ENCODE results near the gene CD276. TPM values are rescaled to one million over a fixed set of nuclear protein-coding genes. Genes with fewer than 3 reads are reported as not detected.
"Not testable (repeated sequence)": the region's sequence is repeated elsewhere in the genome, so short reads cannot be mapped to it uniquely, and the experiment has no call there.

Gene CD276
- total RNA-seq, 2 experiments from 2014 or later: not detected

GRCh38 chr15:73724212-73724611 is 40.0 kb downstream of the CD276 start:
- no peaks in the 10 kb centered on the region for H3K9me3 ChIP-seq (ENCODE audit: low read length)
- H3K36me3 ChIP-seq (ENCODE audit: insufficient read depth, low read length): no peaks in the 10 kb centered on the region
- ChIA-PET POLR2A (no interaction called here), CTCF (ENCODE audit: unreplicated experiment) (no interaction called here)
- H3K4me2 ChIP-seq (ENCODE audit: low read length): no peak overlapping the region
- no peaks in the 10 kb centered on the region for H3K9me2 ChIP-seq (ENCODE audit: insufficient read depth, low read length)
- no peak overlapping the region for H2AFZ ChIP-seq (ENCODE audit: low read length)
- DNase-seq (ENCODE audit: low spot score): no peak
- no peaks in the 10 kb centered on the region for H4K20me1 ChIP-seq (ENCODE audit: insufficient read depth, low read length)
- no peak overlapping the region for H3K27ac ChIP-seq (ENCODE audit: low read depth, low read length, poor library complexity, severe bottlenecking)
- no peaks in the 10 kb centered on the region for H3K79me2 ChIP-seq (ENCODE audit: insufficient read depth, low read depth, low read length)
- no peak overlapping the region for H3K4me3 ChIP-seq (ENCODE audit: low read depth, low read length, poor library complexity, severe bottlenecking)
- intact Hi-C loops (cut with micrococcal nuclease; ENCODE audit: unreplicated experiment): no loop called here
- no TSS peak for BruUV-seq (replicated peaks)
- no peak for TF ChIP-seq EZH2phosphoT487 (IDR thresholded peaks at IDR 0.05; ENCODE audit: borderline replicate concordance, low read depth, low read length)
- no peak for TF ChIP-seq CTCF (conservative IDR thresholded peaks at IDR 0.05; ENCODE audit: low read length)
- H3K4me1 ChIP-seq (ENCODE audit: insufficient read depth, low read length, poor library complexity, severe bottlenecking): no peaks in the 10 kb centered on the region

- CTCF ChIA-PET (ENCODE audit: unreplicated experiment): no interaction called here
- intact Hi-C loops (cut with micrococcal nuclease; ENCODE audit: unreplicated experiment): no loop called here
Measured at GRCh38 chr15:73727330-73727976, 43.3 kb downstream of the CD276 start.

GRCh38 chr15:73732051-73732450 is 47.9 kb downstream of the CD276 start:
- DNase-seq (ENCODE audit: low spot score); BruUV-seq (replicated peaks); H2AFZ ChIP-seq (ENCODE audit: low read length); H3K9me2 ChIP-seq (ENCODE audit: insufficient read depth, low read length); H3K4me2 ChIP-seq (ENCODE audit: low read length); H3K27ac ChIP-seq (ENCODE audit: low read depth, low read length, poor library complexity, severe bottlenecking); H3K36me3 ChIP-seq (ENCODE audit: insufficient read depth, low read length); H3K4me1 ChIP-seq (ENCODE audit: insufficient read depth, low read length, poor library complexity, severe bottlenecking); H4K20me1 ChIP-seq (ENCODE audit: insufficient read depth, low read length); H3K9me3 ChIP-seq (ENCODE audit: low read length); H3K4me3 ChIP-seq (ENCODE audit: low read depth, low read length, poor library complexity, severe bottlenecking); intact Hi-C loops (cut with micrococcal nuclease; ENCODE audit: unreplicated experiment); H3K79me2 ChIP-seq (ENCODE audit: insufficient read depth, low read depth, low read length); POLR2A ChIA-PET; CTCF ChIA-PET (ENCODE audit: unreplicated experiment): not testable (repeated sequence)

More at GRCh38 chr15:73727330-73727976, 43.3 kb downstream of the CD276 start:
- DNase-seq (ENCODE audit: low spot score): no peak
- POLR2A ChIA-PET: interaction anchor here (0.6 kb wide), 1 partner anchor 238 kb away, joined by 5 read pairs; no protein-coding TSS in a partner anchor
- BruUV-seq (replicated peaks): no TSS peak
- H3K36me3 ChIP-seq (ENCODE audit: insufficient read depth, low read length): no peaks in the 10 kb centered on the region
- H3K9me2 ChIP-seq (ENCODE audit: insufficient read depth, low read length): no peaks in the 10 kb centered on the region
- H3K9me3 ChIP-seq (ENCODE audit: low read length): no peaks in the 10 kb centered on the region
- no peaks in the 10 kb centered on the region for H3K79me2 ChIP-seq (ENCODE audit: insufficient read depth, low read depth, low read length)
- H4K20me1 ChIP-seq (ENCODE audit: insufficient read depth, low read length): no peaks in the 10 kb centered on the region
- no peak for TF ChIP-seq CTCF (conservative IDR thresholded peaks at IDR 0.05; ENCODE audit: low read length)
- TF ChIP-seq EZH2phosphoT487 (IDR thresholded peaks at IDR 0.05; ENCODE audit: borderline replicate concordance, low read depth, low read length): no peak
- no peak overlapping the region for H3K27ac ChIP-seq (ENCODE audit: low read depth, low read length, poor library complexity, severe bottlenecking)
- no peak overlapping the region for H3K4me2 ChIP-seq (ENCODE audit: low read length)
- no peak overlapping the region for H3K4me3 ChIP-seq (ENCODE audit: low read depth, low read length, poor library complexity, severe bottlenecking)
- H3K4me1 ChIP-seq (ENCODE audit: insufficient read depth, low read length, poor library complexity, severe bottlenecking): no peaks in the 10 kb centered on the region
- H2AFZ ChIP-seq (ENCODE audit: low read length): no peak overlapping the region

All from OCI-LY7 (cell line).